ENCODE data around the gene ARHGAP45.
A peak's percentile ranks its signal among the peaks of the same experiment; 100 is the strongest.
"Not testable (repeated sequence)": the region's sequence is repeated elsewhere in the genome, so short reads cannot be mapped to it uniquely, and the experiment has no call there.

The ARHGAP45 gene

DNA sequence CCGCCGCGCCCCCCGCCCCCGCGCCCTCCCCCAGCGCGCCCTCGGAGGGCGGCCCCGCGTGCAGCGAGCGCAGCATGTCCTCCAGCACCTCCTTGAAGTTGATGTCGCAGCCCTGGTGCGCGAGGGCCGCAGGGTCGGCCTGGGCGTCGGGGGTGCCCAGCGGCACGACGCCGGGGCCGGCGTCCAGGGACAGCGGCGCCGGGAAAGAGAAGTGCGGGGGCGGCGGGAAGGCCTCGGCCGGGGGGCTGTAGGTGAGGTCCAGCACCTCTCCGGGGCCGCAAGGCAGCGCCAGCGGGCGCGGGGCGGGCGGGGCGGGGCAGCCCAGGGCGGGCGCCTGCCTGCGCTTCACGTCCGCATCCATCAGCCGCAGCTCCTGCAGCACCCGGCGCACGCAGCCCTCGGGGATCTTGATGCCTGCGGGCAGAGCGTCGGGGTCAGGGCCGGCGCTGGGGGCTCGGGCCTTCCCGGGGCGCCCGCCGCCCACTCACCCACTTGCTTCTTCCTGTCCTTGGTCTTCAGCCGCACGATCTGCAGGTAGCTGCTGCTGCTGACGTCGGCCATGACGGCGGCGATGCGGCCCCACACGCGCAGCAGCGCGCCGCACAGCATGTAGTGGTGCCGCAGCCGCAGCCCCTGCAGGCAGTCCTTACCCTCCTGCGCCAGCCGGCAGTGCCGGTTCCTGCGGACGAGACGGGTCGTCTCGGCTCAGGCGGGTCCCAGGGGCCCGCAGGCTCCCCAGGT, 41.5 kb downstream of the ARHGAP45 start:
- DNase-seq = no peak
- no peaks in the 10 kb centered on the region for H3K27me3 Mint-ChIP-seq
- H3K27ac Mint-ChIP-seq = no peak overlapping the region
- CTCF ChIA-PET = no interaction called here
- no peaks in the 10 kb centered on the region for H3K9me3 Mint-ChIP-seq
- peaks cover 7% of the 10 kb centered on the region for H3K36me3 Mint-ChIP-seq
- H3K4me3 Mint-ChIP-seq = no peak overlapping the region
- H3K4me1 Mint-ChIP-seq = peaks cover 19% of the 10 kb centered on the region

DNA sequence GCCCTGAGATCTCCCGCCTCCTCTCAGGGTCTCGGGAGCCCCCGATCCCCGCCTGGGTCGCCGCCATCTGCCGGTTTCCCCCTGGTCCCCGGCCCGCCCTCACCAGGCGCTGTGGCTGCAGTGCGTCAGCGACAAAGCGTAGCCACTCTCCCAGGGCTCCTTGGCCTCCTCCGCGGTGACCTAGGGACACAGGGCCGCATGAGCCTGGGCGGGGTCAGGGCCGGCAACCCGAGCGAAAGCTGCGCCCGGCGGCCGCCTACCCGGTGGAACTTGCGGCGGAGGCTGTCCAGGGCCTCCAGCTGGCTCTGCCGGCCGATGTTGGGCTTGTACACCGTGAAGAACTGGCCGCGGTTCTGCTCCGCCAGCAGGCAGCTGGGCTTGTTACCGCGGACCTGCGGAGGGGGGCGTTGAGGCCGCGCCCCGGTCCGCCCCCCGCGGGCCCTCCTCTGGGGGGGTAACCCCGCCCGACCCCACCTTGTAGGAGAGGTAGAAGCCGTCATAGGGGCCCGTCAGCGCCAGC, 42.1 kb downstream of the ARHGAP45 start:
- CTCF ChIA-PET = no interaction called here
- Mint-ChIP-seq H3K4me3 (no peak overlapping the region), H3K36me3 (peaks cover 7% of the 10 kb centered on the region), H3K9me3 (no peaks in the 10 kb centered on the region), H3K4me1 (peaks cover 18% of the 10 kb centered on the region), H3K27ac (no peak overlapping the region), H3K27me3 (no peaks in the 10 kb centered on the region)
- no peak for DNase-seq

DNA sequence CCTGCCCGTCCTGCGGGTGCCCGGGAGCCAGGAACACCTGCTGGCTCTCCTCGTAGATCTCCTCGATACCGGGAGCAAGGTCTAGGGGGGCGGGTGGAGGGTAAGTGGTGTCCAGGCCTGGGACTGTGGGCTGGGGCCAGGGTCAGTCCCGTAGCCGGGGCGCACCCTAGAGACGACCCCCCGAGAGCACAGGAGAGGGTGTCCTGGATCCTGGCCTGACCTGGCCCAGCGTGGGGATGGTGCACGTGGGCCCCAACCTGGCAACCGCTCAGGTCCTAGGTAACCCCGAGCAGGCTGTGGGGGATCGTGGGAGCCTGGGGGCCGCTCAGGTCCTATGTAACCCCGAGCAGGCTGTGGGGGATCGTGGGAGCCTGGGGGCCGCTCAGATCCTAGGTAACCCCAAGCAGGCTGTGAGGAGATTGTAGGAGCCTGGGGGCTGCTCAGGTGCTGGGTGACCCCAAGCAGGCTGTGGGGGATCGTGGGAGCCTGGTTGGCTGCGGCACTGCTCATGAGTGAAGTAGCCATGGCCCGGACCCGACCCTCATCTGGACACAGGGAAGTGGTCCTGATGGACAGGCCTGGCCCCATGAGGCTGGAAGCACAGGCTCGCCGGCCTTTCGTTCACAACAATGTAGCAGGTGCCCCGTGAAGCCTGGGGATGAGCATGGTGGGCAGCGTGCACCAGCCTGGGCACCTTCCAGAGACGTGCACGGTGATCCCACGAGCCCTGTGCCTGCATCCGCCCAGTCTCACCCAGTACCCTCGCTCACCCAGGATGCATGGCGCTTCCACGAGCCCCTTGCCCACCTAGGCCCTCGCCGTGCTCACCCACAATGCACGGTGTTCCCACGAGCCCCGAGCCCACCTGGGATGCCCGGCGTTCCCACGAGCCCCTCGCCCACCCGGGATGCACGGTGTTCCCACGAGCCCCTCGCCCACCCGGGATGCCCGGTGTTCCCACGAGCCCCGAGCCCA, 43.0 kb downstream of the ARHGAP45 start:
- CTCF ChIA-PET = interaction anchor here (4.4 kb wide), 1 partner anchor 82 kb away, joined by 29 read pairs; no protein-coding TSS in a partner anchor
- Mint-ChIP-seq H3K27ac (no peak overlapping the region), H3K4me3 (no peak overlapping the region), H3K9me3 (no peaks in the 10 kb centered on the region), H3K27me3 (no peaks in the 10 kb centered on the region), H3K4me1 (peaks cover 15% of the 10 kb centered on the region), H3K36me3 (peaks cover 7% of the 10 kb centered on the region)
- no peak for DNase-seq

DNA sequence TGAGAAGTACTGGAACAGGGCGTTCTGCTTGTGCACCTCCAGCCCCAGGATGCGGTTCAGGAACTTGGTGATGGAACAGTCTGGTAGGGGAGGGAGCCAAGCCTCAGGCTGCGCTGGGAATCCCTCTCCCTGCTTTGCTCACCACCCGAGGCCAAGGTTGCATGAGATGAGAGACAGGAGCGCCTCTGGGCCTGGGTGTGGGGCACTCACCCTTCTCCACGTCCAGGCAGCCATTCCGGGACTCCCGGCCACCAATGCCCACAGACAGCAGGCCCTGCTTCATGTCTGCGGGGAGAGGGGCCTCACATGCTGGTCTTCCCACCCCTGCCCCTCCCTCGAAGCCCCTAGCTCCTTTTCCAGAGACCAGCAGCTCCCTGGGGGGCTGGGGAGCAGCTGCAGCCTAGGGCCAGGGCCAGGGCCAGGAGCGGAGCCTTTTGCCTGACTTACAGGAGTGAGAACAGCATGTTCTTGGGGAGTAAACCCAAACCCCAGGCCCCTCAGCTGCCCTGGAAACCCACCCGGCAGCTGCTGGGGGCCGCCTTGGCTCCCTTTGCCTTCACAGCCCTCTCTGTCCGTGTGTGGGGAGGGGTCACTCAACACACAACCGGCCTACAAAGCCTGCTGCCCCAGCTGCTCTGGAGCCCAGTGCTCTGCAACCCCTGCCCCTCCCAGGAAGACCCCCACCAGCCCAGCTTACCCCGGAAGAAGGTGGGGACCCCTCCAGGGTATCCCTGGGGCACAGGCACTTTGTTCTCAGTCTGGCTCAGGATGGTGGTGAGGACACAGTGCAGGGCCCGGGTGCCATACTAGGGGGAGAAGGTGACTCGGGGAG, 44.1 kb downstream of the ARHGAP45 start:
- CTCF ChIA-PET = interaction anchor here (0.9 to 4.4 kb wide), 2 partner anchors 81 to 99 kb away, joined by 3 to 29 read pairs; no protein-coding TSS in a partner anchor
- no peak overlapping the region for H3K4me3 Mint-ChIP-seq
- H3K9me3 Mint-ChIP-seq = no peaks in the 10 kb centered on the region
- H3K27me3 Mint-ChIP-seq = no peaks in the 10 kb centered on the region
- no peak for DNase-seq
- H3K4me1 Mint-ChIP-seq = peaks cover 7% of the 10 kb centered on the region
- no peak overlapping the region for H3K27ac Mint-ChIP-seq
- peaks cover 7% of the 10 kb centered on the region for H3K36me3 Mint-ChIP-seq

DNA sequence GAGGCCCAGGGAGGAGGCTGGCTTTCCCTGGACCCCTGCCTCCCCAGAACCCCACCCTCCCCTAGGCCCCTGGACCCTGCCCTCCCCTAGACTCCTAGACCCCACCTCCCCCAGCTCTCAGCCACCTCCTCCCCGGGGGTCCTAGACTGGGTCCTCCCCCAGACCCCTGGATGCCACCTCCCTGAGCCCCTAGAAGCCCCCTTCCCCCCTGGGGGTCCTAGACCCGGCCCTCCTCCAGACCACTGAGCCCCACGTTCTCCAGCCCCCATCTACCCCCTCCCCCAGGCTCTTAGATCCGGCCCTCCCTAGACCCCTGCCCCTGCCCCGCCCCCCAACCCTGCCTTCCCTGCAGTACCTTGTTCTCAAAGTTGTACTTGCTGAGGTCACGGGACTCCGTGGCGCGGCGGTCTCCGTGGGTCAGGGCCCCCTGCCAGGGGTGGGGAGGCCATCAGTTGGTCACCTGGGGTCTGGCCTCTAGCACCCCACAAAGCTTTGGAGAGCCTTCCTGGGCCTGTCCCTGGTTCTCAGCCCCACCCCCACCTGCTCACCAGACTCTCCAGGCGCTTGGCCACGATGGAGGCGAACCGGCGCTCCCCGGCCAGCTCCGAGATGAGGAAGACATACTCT, 44.8 kb downstream of the ARHGAP45 start:
- no peaks in the 10 kb centered on the region for H3K9me3 Mint-ChIP-seq
- H3K36me3 Mint-ChIP-seq = peaks cover 5% of the 10 kb centered on the region
- no peak overlapping the region for H3K27ac Mint-ChIP-seq
- peaks cover 5% of the 10 kb centered on the region for H3K4me1 Mint-ChIP-seq
- DNase-seq = no peak
- H3K4me3 Mint-ChIP-seq = no peak overlapping the region
- CTCF ChIA-PET = interaction anchor here (0.9 to 4.4 kb wide), 4 partner anchors 81 to 111 kb away, joined by 3 to 29 read pairs (median 3); no protein-coding TSS in a partner anchor
- no peaks in the 10 kb centered on the region for H3K27me3 Mint-ChIP-seq

DNA sequence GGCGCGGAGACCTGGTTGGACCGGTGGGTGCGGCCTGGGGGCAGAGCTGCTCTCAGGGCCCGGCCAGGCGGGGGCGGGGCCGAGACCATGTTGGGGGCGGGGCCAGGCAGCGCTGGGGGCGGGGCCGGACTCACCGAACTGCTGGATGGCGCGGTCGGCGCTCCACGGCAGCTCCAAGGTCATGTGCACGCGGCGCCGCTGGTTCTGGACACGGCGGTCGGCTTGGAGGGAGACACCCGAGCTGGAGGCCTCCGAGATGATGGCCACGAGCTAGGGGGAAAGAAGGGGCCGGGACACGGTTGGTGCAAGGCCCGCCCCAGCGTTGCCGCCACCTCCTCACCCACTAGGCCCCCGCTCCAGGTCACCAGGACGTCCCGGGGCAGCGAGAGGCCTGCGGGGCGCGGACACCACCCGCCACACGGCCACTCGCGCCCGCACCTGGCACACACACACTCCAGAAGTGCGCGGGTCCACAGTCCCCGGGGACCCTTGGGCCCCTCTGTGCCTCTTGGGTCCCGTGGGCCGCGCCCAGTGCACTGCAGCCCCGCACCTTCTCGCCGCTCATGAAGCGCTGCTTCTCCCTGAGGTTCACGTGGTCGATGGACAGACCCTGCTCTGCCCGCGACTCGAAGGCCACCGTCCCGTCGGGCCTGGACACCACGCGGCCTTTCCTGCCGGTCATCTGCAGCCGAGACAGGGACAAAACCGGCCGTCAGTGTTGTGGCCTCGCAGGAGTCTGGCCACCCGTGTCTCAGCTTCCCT, 45.5 kb downstream of the ARHGAP45 start:
- DNase-seq = no peak
- Mint-ChIP-seq H3K27me3 (no peaks in the 10 kb centered on the region), H3K4me1 (peaks cover 3% of the 10 kb centered on the region), H3K36me3 (peaks cover 5% of the 10 kb centered on the region), H3K4me3 (no peak overlapping the region), H3K27ac (no peak overlapping the region), H3K9me3 (no peaks in the 10 kb centered on the region)
- CTCF ChIA-PET = interaction anchor here (0.9 to 4.4 kb wide), 7 partner anchors 11 to 110 kb away, joined by 3 to 29 read pairs (median 3); no protein-coding TSS in a partner anchor

DNA sequence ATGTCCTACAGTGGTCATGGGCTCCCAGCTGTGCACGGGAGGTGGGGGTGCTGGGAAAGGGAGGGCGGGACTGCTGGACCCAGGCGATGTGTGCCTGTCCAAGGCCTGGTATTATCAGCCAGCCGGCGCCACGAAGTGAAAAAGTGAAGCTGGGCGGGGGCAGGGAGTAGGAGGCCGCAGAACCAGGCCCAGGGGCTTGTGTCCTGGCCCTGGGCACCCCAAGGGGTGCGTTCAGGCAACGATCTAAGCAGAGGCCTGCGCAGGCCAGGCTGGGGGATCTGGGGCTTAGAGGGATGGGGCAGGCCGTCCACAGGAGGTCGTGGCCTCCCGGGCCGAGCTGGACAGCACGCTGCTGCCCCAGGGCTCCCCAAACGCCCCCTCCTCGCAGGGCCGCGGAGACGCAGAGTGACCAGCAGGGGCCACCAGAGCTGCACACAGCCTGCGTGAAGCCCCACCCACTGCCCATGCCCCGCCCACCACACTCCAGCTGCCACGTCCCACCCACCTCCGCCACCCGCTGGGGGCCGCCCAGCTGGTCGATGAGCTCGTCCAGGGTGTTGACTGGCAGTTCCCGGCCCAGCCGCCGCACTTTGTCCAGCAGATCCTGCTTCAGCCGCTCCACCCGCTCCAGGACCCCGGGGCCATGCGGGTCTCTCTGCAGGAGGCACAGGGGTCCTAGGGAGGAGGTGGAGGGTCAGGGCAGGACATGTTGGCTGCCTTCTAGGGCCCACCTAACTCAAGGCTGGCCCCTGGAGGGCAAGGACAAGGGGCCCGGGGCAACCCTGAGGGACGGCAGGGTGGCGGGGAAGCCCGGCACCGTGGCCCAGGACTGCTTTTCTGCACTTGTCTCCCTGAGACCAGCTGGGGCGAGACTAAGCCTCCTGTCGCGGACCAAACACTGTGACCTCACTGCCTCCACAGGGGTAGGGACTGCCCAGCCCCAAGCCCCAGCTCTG, 46.3 kb downstream of the ARHGAP45 start:
- peak; percentile 91 for DNase-seq
- Mint-ChIP-seq H3K4me3 (no peak overlapping the region), H3K36me3 (peaks cover 6% of the 10 kb centered on the region), H3K27me3 (no peaks in the 10 kb centered on the region), H3K4me1 (peaks cover 3% of the 10 kb centered on the region), H3K9me3 (no peaks in the 10 kb centered on the region), H3K27ac (no peak overlapping the region)
- CTCF ChIA-PET = interaction anchor here (0.6 to 4.4 kb wide), 15 partner anchors 10 to 153 kb away, joined by 3 to 29 read pairs (median 4); no protein-coding TSS in a partner anchor

DNA sequence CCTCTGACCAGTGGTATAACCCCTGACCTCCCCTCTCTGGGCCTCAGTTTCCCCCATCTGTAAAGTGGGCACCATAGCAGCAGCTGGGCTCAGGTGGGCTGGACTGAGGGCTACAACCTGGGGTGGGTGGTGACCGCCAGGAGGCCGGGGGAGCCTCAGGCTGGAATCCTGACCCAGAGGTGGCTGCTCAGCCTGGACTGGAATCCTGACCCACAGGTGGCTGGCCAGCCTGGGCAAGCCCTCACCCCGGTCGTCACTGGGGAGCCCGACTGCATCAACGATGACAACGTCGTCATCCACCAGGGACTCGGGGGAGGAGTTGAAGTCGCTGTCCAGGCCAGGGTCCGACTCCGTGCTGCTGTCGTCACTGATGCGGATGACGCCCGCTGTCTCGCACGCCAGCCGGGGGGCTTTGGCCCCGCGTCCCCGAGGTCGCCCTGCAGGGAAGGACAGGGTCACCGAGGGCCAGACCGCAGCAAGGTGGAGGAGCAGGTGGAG, 47.1 kb downstream of the ARHGAP45 start:
- Mint-ChIP-seq H3K4me3 (no peak overlapping the region), H3K9me3 (no peaks in the 10 kb centered on the region), H3K27ac (no peak overlapping the region), H3K36me3 (peaks cover 8% of the 10 kb centered on the region), H3K4me1 (peaks cover 3% of the 10 kb centered on the region), H3K27me3 (no peaks in the 10 kb centered on the region)
- CTCF ChIA-PET = interaction anchor here (0.6 to 4.4 kb wide), 12 partner anchors 10 to 152 kb away, joined by 3 to 29 read pairs (median 4); no protein-coding TSS in a partner anchor
- no peak for DNase-seq

DNA sequence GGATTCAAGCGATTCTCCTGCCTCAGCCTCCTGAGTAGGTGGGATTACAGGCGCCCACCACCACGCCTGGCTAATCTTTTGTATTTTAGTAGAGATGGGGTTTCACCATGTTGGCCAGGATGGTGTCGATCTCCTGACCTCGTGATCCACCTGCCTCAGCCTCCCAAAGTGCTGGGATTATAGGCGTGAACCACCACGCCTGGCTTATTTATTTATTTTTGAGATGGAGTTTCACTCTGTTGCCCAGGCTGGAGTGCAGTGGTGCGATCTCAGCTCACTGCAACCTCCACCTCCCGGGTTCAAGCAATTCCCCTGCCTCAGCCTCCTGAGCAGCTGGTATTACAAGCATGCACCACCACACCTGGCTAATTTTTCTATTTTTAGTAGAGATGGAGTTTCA, 47.8 kb downstream of the ARHGAP45 start:
- not testable (repeated sequence) for H3K27me3 Mint-ChIP-seq, H3K4me1 Mint-ChIP-seq, H3K4me3 Mint-ChIP-seq, H3K9me3 Mint-ChIP-seq, H3K36me3 Mint-ChIP-seq, DNase-seq
- CTCF ChIA-PET = interaction anchor here (4.4 kb wide), 1 partner anchor 78 kb away, joined by 29 read pairs; no protein-coding TSS in a partner anchor
- H3K27ac Mint-ChIP-seq = peak overlapping the region; percentile 73

DNA sequence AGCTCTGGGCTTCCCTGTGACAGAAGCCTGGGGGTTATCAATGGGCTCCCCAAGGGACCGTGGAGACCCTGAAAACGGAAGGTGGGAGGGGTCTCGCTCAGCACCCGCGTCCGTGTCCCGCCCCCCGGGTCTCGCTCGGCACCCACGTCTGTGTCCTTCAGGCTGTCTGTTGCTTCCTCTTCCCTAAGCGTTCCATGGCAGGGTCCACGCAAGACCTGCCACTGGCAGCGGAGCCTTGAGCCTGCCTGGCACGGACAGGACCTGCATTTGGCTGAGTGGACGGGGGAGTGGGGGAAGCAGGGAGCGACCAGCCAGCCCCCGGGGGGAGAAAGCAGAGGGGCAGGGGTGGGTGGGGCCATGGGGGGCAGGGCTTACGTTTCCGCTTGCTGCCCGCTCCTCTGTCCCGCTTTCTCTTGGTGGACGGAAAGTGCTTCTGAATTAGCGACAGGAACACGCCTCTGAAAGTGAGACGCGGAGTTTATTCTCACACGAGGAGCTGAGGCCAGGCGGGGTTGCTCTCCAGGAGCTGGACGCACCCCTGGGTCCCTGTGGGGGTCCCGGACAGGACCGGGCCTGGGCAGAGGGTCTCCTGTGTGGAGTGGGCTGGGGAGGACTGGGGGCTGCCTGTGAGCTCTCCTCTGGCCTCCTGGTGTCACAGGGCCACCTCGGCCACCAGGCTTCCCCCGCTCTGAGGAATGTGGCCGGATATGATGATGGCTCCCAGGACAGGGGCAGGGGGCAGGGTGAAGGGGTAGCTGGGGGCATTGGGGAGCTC, 48.9 kb downstream of the ARHGAP45 start:
- peaks cover 3% of the 10 kb centered on the region for H3K4me1 Mint-ChIP-seq
- no peaks in the 10 kb centered on the region for H3K9me3 Mint-ChIP-seq
- CTCF ChIA-PET = interaction anchor here (1.6 kb wide), 1 partner anchor 128 kb away, joined by 4 read pairs; no protein-coding TSS in a partner anchor
- no peak overlapping the region for H3K27ac Mint-ChIP-seq
- no peak overlapping the region for H3K4me3 Mint-ChIP-seq
- H3K27me3 Mint-ChIP-seq = no peaks in the 10 kb centered on the region
- no peak for DNase-seq
- peaks cover 9% of the 10 kb centered on the region for H3K36me3 Mint-ChIP-seq

Data from activated naive CD4-positive, alpha-beta T cell treated with anti-CD3 and anti-CD28 coated beads, Interleukin-2, amount 10 ng/mL, durations not matched to agents 7 days and 5 days (primary cell).